GM03348 (cell line): Measurements from ENCODE around the gene ZNF620.
"Not testable (repeated sequence)": the region's sequence is repeated elsewhere in the genome, so short reads cannot be mapped to it uniquely, and the experiment has no call there.

ENCODE experiments used
- DNase-seq: peaks from one replicate; pipeline ENCODE4 v3.0.0; 2012; ENCODE audit warnings: low spot score

Gene ZNF620

DNA sequence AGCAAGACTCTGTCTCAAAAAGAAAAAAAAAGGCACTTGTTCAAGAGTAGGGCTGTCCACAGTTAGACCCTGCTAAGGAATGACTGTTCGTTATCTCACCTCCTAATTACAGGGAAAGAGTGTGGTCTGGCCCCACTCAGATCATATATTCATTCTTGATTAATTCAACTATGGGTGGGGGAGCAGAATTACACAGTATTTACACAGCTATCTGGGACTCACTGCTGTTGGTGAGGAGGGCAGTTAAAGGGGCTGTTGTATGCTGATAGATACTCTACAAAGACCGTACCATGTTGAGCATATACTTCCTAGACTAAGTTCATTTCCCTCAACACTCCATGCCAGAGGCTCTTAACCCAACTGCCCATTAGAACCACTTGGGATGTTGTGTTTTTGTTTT, 3.8 kb upstream of the ZNF620 start:
- DNase-seq: no peak

GRCh38 chr3:40504636-40505430, 1.0 kb upstream of the ZNF620 start:
- peak; percentile 85 for DNase-seq

DNA sequence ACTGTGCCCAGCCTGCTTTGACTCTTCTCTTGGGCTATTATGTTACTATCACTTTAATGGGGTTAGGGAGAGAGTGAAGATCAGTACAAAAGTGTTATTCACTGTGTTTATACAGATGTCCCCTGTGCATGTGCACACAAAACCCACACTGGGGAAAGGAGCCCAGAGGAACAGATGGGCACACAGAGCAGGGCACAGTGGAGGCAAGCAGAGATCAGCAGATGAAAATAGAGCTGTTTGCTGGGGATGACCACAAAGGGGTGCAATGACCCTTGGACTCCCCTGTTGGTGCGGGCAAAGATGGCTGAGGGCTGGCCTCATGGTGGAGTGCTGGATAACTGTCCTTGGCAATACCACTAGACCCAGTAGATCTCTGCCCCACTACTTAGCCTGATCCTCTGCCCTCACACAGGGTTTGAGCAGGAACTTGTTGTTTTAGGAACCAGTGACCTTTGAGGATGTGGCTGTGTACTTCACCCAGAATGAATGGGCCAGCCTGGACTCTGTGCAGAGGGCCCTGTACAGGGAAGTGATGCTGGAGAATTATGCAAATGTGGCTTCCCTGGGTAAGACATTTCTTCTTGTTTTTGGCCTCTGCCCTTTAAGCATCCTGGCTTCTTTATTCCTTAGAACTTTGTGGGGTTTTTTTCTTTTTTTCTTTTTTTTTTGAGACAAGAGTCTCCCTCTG, 5.3 kb downstream of the ZNF620 start:
- no peak for DNase-seq

GRCh38 chr3:40516201-40516600, 10.4 kb downstream of the ZNF620 start:
- no peak for DNase-seq

- DNase-seq: no peak
Observed at GRCh38 chr3:40518067-40518466, 12.2 kb downstream of the ZNF620 start.

DNA sequence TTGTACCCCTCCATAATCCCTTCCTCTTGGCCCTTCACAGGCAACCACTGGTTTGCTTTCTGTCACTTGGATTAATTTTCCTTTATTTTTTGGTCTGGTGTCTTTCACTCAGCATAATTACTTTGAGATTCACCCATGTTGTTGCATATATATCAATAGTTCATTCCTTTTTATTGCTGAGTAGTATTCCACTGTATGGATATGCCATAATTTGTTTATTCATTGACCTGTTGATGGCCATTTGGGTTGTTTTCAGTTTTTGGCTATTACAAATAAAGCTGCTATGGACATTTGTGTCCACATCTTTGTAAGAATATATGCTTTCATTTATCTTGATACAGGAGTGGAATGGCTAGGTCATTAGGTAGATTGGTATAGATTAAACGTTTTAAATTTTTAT, 13.0 kb downstream of the ZNF620 start:
- DNase-seq: no peak

DNA sequence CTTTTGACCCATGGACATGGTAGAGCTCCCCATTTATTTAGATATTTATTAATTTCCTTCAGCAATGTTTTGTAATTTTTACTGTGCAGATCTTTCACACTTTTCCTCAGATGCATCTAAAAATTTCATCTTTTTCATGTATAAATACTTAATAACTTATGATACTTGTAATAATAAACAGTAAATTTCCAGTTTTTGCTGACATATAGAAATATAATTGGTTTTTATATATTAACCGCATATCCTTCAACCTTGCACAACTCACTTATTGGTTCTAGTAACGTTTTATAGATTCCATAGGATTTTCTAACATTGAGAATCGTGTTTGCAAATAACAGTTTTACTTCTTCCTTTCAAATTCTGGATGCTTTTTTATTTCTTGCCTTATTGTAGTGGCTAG, 15.4 kb downstream of the ZNF620 start:
- DNase-seq: no peak

GRCh38 chr3:40523781-40524180, 17.9 kb downstream of the ZNF620 start:
- DNase-seq: peak; percentile 12

DNA sequence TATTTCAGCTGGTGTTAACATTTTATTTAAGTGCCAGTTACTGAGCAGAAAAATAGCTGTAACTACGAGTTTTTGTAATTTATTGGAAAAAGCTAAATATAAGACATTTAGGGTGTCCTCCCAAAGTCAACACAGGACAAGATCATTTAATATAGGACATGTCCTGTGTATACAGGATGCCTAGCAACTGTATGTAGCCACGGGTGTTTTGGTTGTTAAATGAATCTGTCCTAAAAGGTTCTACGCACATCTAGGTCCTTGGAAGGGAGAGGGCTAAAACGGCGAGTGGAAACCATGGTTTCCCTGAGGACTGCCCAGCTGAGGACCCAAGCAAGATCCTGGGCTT, 18.4 kb downstream of the ZNF620 start:
- DNase-seq: no peak

DNA sequence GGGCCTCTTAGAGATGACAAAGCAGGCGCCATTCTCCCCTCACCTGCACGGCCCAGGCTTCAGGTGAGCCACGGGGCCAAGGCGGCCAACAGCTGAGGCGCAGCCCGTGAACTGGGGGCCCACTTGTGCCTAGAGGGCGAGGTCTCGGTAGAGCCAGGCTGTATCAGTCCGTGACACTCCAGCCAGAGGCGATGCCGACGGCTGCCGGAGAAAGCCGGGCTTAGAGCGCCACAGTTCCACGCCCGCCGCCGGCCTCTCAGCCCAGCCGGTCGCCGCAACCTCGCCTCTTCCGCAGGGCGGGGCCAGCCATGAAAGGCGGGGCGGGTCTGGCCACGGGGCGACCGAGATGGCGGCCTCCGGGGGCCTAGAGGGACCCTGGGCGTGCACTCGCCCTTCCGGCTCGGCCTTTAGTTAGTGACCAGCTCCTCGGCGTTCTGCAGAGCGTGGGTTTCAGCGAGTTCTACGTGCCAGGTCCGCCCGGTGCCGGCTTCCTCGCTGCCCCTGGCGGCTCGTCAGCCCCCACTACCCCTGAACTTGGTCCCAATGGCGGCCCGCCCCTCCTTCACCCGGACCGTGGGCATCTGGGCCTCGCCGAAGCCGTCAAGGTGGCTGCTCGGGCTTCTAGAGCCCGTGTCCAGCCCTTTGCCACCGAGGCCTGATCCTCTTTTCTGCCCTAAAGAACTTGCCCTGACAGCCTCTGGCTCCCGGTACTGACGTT, 18.9 kb downstream of the ZNF620 start, which contains the start of gene ZNF621:
Gene ZNF621, plus strand, starts transcription at position 393 of the 718 bp plus-strand sequence. CDS start 881 bp downstream, outside the sequence.
- DNase-seq: peak; percentile 98

DNA sequence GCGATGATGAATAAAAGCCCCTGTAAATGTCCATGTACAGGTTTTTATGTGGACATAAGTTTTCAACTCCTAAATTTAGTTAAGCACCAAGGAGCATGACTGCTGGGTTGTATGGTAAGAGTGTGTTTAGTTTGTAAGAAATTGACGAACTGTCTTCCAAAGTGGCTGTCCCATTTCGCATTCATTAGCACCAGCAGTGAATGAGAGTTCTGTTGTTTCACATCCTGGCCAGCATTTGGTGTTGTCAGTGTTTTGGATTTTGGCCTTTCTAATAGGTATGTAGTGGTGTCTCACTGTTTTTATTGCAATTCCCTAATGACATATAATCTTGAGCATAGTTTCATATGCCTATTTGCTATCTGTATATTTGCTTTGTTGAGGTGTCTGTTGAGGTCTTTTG, 22.6 kb downstream of the ZNF620 start:
- no peak for DNase-seq

DNA sequence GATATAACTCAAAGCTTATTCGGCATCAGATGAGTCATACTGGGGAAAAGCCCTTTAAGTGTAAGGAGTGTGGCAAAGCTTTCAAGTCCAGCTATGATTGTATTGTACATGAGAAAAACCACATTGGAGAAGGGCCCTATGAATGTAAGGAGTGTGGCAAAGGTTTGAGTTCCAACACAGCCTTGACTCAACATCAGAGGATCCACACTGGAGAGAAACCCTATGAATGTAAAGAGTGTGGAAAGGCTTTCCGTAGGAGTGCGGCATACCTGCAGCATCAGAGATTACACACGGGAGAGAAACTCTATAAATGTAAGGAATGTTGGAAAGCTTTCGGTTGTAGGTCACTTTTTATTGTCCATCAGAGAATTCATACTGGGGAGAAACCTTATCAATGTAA, 26.4 kb downstream of the ZNF620 start:
- DNase-seq: no peak

GRCh38 chr3:40534283-40534682, 28.4 kb downstream of the ZNF620 start:
- DNase-seq: no peak

DNA sequence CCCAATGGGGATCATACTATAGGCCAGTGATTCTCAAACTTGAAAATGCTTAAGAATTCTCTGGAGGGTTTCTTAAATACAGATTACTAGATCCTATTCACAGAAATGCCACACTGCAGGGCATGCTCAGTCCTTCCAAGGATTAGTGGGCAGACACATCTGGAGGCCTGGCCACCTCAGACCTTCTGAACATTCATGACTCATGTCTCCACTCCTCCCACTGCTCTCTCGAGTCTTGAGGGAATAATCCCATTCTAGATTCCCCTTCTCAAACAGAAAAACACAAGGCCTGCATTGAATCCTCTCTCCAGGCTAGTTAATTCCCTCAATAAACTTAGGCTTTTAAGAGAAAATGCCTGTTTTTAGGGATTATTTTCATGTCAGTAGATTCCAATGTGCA, 41.0 kb downstream of the ZNF620 start:
- DNase-seq: peak; percentile 87

GRCh38 chr3:40550167-40550566, 44.3 kb downstream of the ZNF620 start:
- no peak for DNase-seq

GRCh38 chr3:40557575-40558161, 51.8 kb downstream of the ZNF620 start:
- DNase-seq: no peak

- not testable (repeated sequence) for DNase-seq
Observed at GRCh38 chr3:40562482-40562881, 56.6 kb downstream of the ZNF620 start.

- DNase-seq: not testable (repeated sequence)
Observed at GRCh38 chr3:40565629-40566028, 59.8 kb downstream of the ZNF620 start.

- DNase-seq: no peak
Observed at GRCh38 chr3:40566694-40567093, 60.9 kb downstream of the ZNF620 start.
